H1 (cell line): ENCODE measurements around the gene CABLES2. TPM values are rescaled to one million over a fixed set of nuclear protein-coding genes. Genes with fewer than 3 reads are reported as not detected.
A peak's percentile ranks its signal among the peaks of the same experiment; 100 is the strongest.

Experiments used
- MAX ChIP-seq: IDR thresholded peaks from 2 replicates; pipeline ENCODE4 v1.6.1; 2012; ENCODE audit warnings: inconsistent platforms
- PHF8 ChIP-seq: fragments of 200-600 bp; sonication (generic); conservative IDR thresholded peaks from 2 replicates; pipeline ENCODE4 v1.7.1; 2012; ENCODE audit warnings: low read depth, mild to moderate bottlenecking, inconsistent platforms, low read length, moderate library complexity
- SIN3A ChIP-seq, 2 experiments: IDR thresholded peaks in 1 of 2; conservative IDR thresholded peaks in 1 of 2; 2 replicates each; pipeline ENCODE4 v1.6.1; 2011 to 2012; ENCODE audit warnings: low read length in 2 of 2, improper control_type of control experiment in 1 of 2, low read depth in 1 of 2, mild to moderate bottlenecking in 1 of 2
- polyA plus RNA-seq, 7 experiments: library from polyadenylated mRNA; depleted of rRNA in 3 of 7; stranded (reverse) in 5 of 7; unstranded in 2 of 7; fragments of >200 nt in 5 of 7; fragments of 200-250 nt in 2 of 7; gene quantifications; 1 replicate in 5 of 7; 2 replicates in 1 of 7; 4 replicates in 1 of 7; pipeline versions ENCODE4 v1.2.1 to v1.2.3, GENCODE V29; 2011 to 2013; ENCODE audit warnings: missing spikeins in 2 of 7, mixed read lengths in 2 of 7
- total RNA-seq: library from RNA; stranded (reverse); fragmentation: NEBNext Ultra II Directional; extraction: Animal tissue kit (Norgen Biotek cat#: 25700); gene quantifications from 2 replicates; pipeline ENCODE4 v1.2.1, GENCODE V29; 2021

CABLES2 gene
- total and polyA plus RNA-seq, 2 of the 8 experiments (the other 6 are each of a cell fraction or from before 2014, with no cell fraction given) = 8.0 to 8.8 TPM

- TF ChIP-seq SIN3A (conservative IDR thresholded peaks at IDR 0.05 in 1 of 2, IDR thresholded peaks at IDR 0.05 in 1 of 2; ENCODE audit: low read depth in 1 of 2, low read length in 2 of 2) (peak in 1 of 2 experiments; percentile 16; a peak in 1 of 4 replicates), PHF8 (0 out of 2 replicates have a peak, but pooled peaks have one; percentile 54), MAX (peak; percentile 35; the same call in 1 of the 2 replicates)
Measured at GRCh38 chr20:62366370-62367135, 40.5 kb downstream of the CABLES2 start (continued).
